ENCODE data around the gene MORN3.
"Not testable (repeated sequence)": the region's sequence is repeated elsewhere in the genome, so short reads cannot be mapped to it uniquely, and the experiment has no call there.

Gene MORN3

DNA sequence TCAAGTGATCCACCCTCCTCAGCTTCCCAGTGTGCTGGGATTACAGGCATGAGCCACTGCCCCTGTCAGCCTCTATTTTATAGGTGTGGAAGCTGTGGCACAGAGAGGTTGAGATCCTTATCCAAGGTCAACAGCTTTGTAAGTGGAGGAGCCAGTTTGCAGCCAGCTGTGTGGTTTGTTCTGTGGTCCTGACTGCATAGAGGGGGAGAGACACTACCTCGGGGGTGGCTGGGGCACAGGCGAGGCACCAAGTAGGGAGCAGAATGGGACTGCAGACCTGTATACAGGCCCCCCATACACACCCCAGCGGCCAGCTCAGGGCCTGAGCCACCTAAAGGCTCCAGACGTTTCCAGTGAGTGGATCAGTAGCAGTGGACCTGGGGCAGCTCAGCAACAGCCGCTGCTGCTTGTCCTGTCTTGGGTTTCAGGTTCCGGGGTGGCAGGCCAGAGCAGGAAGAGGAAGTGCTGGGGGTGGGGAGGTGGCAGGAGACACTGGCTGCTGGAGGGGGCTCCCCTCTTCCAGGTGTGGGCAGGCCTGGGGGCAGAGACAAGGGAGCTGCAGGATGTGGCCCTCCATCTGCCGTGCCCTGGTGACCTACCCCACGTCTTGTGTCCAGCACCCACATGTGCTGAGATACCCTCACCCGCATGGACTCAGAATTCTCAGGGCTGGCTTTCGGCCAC lies 32.1 kb downstream of the MORN3 start:
- DNase-seq, result peak; percentile 75

- no peak for DNase-seq
Measured at GRCh38 chr12:121634836-121635235, 34.6 kb downstream of the MORN3 start.

DNA sequence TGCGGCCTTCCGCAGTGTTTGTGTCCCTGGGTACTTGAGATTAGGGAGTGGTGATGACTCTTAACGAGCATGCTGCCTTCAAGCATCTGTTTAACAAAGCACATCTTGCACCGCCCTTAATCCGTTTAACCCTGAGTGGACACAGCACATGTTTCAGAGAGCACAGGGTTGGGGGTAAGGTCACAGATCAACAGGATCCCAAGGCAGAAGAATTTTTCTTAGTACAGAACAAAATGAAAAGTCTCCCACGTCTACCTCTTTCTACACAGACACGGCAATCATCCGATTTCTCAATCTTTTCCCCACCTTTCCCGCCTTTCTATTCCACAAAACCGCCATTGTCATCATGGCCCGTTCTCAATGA lies 35.6 kb downstream of the MORN3 start:
- not testable (repeated sequence) for DNase-seq

DNA sequence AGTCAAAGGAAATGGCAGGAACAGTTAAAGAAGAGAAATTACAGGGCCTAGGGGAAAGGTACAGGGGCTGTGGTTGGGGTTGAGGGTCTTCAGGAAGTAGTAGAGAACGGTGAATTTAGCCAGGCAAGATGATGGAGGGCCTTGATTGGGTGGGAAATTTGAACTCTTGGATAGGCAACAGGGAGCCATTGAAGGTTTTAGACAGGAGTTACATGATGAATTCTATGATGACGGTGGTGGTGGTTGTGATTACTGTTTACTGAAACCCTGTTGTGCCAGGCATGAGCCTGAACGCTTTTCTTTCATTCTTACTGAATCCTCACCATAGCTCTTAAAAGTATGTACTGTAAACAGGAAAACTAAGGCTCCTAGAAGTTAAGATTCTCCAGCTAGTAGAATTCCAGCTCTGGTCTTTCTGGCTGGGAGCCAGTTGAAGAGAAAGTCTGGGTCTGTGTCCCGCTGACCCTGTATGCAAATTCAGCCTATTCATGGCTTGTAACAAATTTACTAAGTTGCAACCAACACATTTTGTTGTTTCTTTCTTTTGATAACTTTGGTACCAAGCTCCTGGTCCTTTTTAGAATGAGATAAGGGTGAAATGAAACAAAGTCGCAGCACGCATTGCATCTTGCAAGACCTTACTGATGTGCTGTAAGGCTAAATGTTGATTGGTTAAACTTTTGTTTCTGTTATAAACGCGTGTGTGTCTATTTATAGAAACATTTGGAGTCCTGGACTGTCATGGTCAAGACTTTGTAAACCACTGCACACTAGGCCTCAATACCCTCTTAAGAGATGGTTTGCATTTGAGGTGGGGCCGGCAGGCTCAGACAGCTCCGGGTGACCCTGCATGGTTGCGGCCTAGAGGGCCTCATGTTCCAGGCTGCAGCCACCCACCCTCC lies 37.1 kb downstream of the MORN3 start:
- DNase-seq, result no peak

- no peak for DNase-seq
Measured at GRCh38 chr12:121630791-121631355, 38.6 kb downstream of the MORN3 start.

DNA sequence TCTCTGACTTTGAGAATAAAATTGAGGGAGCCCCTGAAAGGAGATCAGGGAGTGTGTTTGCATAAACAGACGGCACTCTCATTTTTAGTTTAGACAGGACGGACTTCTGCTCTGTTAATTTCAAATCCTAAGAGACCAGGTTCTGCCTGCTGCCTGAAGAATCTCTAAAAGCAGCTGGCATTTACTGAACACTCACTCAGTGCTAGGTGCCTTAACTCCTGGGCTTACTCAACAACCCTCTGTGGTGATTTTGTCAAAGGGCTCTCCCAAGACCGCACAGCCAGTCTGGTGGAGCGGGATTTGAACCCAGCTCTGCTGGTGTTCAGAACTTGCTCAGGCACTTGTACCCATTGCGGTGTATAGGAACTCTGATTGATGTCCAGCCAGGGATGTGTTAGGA lies 40.9 kb downstream of the MORN3 start:
- DNase-seq, result peak; percentile 58

DNA sequence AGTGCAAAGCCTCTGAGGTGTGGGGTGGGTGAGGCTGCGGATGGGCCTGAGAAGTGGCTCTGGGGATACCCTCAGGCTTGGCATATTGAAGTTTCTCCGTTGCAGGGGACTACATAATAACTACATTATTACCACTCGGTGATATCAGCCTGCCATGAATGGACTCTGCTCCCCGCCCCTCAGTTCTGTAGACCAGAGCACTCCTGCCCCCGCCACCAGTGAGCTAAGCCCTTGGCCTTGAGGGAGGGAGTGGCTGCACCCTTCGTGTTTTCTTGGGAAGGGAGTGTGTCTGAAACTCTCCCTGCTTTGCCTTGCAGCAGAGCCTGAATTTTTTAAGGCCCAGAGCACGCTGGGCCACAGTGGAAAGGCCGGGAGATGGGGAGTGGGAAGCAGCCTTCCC lies 41.4 kb downstream of the MORN3 start:
- DNase-seq, result peak; percentile 34

DNA sequence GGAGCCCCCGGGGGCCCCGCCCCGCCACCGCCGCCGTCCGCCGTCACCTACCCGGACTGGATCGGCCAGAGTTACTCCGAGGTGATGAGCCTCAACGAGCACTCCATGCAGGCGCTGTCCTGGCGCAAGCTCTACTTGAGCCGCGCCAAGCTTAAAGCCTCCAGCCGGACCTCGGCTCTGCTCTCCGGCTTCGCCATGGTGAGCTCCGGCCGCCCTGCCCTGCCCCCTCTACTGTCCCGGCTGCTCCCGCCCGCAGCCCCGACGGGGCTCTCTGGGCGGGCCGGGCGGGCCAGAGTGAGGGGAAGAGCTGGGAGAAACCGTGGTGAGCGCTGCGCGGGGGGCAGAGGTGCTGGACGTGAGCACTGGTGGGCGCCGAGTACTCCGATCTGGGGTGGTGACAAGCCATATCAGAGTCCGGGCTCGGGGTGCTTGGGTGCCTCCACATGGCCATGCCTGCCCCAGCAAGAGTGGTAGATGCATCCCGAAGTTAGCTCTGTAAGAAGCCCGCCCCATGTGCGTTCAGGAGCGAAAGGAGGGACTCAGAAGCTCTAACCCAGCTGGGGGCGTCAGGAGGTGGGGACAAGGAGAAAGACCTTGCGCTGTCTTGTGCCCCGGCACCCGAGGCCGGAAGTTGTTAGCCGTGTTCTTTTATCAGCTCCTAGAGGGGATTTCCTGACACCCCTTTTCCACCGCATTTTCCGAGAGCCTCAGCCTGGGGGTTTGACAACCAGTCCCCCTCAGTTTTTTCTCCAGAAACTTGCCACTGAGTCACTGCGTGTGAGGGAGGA lies 42.4 kb downstream of the MORN3 start:
- DNase-seq, result peak; percentile 88

DNA sequence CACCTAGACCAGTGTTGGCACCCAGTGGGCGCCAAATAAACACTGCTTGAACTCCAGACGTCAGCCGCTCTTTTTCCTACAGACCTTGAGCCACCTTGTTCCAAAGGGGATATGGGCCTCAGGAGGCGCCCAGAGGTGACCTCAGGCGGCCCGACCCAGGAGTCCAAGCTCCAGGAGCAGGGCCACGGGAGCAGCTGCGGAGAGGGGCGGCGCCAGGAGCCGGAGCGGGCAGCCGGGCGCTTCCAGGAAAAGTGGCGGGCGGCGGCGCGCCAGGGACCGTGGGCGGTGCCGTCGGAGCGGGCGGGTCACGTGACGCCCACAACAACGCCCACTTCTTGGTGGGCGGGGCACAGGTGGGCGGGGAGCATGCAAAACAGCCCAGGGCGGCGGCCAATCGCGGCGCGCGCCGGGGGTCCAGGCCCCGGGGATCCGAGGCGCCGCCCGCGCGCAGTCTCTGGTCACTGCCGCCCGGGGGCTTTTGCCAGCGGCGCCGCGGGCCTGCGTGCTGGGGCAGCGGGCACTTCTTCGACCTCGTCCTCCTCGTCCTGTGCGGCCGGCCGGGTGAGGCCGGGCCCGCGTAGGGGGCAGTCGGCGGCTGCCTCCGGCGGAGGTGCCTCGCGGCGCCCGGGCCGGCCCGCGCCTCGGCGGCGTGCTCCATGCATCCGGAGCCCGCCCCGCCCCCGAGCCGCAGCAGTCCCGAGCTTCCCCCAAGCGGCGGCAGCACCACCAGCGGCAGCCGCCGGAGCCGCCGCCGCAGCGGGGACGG lies 43.2 kb downstream of the MORN3 start, which contains the start of gene ORAI1:
ORAI1 (plus strand) TSS at position 444 of the 766 bp plus-strand sequence.
- DNase-seq, result peak; percentile 98

DNA sequence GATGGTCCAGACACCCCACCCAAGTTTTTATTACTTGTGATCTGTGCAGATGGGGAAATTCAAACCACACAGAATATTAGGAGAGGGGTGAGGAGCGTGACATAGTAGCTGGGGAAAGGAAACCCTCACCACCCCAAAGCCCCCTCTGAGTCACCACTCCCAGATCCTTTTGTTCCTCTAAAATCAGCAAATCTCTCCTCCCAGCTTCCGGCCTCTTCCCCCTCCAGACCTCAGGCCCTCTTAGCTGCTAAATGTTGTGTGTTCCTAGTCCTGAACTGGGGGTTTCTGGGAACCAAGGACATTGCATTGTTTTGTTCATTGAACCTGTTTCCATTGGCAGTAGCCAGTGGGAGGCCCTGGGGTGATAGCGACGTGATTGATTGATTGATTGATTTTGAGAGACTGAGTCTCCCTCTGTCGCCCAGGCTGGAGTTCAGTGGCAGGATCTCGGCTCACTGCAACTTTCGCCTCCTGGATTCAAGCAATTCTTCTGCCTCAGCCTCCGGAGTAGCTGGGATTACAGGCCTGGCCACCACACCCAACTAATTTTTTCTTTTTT lies 49.0 kb downstream of the MORN3 start:
- no peak for DNase-seq

DNA sequence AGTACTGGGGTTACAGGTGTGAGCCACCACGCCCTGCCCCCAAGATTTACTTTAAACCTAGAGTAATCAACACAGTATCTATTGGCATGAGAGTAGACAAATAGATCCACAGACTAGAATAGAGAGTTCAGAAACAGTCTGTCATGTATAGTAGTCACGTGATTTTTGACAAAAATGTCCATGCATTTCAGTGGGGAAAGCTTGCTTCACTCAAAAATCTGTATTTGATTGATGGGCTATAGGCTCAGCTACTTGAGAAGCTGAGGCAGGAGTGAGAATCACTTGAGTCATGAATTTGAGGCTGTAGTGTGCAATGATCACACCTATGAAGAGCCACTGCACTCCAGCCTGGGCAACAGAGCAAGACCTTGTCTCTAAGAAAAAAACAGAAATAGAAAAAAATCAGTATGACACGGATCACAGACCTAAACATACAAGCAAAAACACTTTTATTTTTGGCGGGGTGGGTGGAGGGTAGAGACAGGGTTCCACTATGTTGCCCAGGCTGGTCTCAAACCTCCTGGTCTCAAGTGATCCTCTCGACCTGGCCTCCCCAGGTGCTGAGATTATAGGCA lies 50.7 kb downstream of the MORN3 start:
- no peak for DNase-seq

- no peak for DNase-seq
Measured at GRCh38 chr12:121614872-121615467, 54.5 kb downstream of the MORN3 start.

DNA sequence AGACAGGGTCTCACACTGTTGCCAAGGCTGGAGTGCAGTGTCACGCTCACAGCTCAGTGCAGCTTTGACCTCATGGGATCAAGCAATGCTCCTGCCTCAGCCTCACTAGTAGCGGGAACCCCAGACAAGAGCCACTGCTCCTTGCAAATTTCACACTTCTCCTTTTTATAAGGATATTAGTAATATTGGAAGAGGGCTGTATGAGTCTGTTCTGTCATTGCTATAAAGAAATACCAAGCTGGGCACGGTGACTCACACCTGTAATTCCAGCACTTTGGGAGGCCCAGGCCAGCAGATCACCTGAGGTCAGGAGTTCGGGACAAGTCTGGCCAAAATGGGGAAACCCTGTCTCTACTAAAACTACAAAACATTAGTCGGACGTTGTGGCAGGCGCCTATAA lies 56.0 kb downstream of the MORN3 start:
- DNase-seq, result no peak

- DNase-seq, result peak; percentile 35
Measured at GRCh38 chr12:121611306-121611705, 58.1 kb downstream of the MORN3 start.

DNA sequence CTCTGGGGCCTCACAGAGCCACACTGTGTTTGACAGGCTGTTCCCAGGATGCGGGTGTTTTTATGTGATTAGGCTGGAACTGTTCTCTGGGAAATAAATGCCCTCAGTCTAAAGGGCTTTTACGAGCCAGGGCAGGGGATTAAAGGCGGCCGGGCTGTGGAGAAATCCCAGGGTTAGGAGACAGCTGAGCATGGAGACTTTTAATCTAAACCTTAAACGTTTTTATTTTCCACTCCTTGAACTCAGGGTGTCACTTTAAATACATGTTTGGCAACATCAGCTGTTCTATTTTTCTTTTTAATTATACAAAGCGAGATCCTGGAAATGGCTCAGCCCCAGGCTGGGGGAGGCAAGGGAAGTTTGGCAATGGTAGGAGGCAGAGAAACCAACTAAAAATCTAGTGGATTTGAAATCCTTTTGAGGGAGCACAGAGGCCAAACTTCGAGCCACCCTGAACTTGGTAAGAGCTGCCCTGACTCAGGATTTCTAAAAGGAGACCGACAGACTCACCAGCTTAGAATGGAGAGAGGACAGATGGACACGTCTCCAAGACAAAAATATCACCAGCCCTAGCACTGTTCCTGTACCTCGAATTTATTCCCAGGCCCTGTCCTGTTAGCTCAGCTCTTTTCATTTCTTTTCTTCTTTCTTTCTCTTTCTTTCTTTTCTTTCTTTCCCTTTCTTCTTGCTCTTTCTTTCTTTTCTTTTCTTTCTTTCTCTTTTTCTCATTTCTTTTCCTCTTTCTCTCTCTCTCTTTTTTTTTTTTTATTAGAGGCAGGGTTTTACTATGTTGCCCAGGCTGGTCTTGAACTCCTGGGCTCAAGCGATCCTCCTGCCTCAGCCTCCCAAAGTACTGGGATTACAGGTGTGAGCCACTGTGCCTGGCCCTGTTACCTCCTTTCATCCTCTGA lies 59.0 kb downstream of the MORN3 start:
- DNase-seq, result no peak

DNA sequence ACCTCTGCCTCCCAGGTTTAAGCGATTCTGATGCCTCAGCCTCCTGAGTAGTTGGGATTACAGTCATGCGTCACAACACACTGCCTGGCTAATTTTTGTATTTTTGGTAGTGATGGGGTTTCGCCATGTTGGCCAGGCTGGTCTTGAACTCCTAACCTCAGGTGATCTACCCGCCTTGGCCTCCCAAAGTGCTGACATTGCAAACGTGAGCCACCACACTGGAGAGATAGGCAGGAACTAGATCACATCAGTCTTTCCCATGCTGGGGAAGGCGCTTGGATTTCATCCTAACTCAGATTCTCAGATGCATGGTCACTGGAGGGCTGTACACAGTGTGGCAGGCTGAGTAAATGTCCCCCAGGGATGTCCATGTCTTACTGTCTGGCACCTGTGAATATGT lies 61.2 kb downstream of the MORN3 start:
- no peak for DNase-seq

GRCh38 chr12:121603581-121603980 lies 65.9 kb downstream of the MORN3 start:
- DNase-seq, result no peak

GRCh38 chr12:121602766-121603165 lies 66.7 kb downstream of the MORN3 start:
- DNase-seq, result no peak

DNA sequence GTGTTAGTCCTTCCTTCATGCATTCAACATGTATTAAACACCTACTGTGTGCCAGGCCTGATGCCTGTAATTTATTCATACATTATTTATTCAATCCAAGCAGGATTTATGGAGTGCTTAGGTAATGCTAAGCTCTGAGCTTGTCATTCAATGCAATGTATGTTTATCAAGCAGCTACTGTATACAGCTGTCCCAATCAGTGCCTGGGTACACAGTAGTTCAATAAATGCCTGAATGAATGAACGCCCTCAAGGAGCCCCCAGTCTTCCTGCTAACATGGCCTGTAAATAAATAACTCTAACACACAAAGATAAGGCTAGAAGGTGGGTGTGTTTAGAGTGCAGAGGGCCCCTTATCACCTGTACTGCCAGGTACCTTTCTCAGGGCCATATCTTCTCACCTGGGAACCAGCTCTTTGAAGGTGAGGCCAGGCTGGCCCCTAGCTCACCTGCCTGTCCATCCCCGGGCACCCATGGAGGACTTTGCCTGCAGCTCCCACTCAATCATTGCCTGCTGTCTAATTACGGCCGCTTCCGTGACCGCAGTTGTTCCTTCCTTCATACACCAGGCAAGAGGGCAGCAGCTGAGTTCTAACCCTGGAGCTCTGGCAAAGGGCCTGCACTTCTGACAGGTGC lies 68.6 kb downstream of the MORN3 start:
- no peak for DNase-seq

All from activated CD4-positive, alpha-beta T cell treated with anti-CD3 and anti-CD28 coated beads, Interleukin-2, Interleukin-6, amounts not matched to agents 100 ng/mL and 50 ng/mL, durations not matched to agents 16 hours and 8 hours (primary cell).